ENCODE results near the gene MAP4K4. TPM values are rescaled to one million over a fixed set of nuclear protein-coding genes. Genes with fewer than 3 reads are reported as not detected.

Gene MAP4K4
- total and polyA plus RNA-seq, 4 donors: 19.7 to 91.7 (median 54.0) TPM

DNA sequence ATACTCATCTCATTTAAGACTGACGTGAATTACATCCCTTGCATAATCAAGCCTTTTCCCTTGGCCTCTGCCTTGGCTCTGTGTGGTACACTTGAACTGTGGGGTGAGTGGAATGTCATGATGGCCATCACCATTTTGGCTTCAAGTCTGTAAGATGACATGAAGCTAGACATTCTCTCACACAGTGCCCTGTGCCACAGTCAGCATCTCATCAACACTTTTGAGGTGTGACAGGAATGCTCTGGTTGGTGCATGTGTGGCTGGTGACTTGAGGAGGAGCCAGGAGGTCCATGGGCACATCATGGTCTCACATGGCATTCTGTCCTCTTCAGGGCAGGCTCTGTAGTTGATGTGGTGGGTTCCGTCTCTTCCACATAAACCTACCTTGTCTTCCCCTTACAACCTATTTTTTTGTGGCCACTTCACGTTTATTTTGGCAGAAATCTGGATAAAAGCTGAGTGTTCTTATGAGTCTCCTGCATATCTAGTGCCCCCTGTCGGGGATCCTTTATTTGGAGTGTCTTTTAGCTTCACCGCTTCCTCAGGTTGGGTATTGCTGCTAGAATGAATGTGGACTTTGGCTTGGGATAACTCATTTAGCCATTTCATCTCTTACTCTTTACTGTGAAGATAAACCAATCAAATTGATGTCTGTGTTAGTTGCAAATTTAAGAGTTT lies 28.1 kb downstream of the MAP4K4 start:
- TF ChIP-seq, protein P1, sequence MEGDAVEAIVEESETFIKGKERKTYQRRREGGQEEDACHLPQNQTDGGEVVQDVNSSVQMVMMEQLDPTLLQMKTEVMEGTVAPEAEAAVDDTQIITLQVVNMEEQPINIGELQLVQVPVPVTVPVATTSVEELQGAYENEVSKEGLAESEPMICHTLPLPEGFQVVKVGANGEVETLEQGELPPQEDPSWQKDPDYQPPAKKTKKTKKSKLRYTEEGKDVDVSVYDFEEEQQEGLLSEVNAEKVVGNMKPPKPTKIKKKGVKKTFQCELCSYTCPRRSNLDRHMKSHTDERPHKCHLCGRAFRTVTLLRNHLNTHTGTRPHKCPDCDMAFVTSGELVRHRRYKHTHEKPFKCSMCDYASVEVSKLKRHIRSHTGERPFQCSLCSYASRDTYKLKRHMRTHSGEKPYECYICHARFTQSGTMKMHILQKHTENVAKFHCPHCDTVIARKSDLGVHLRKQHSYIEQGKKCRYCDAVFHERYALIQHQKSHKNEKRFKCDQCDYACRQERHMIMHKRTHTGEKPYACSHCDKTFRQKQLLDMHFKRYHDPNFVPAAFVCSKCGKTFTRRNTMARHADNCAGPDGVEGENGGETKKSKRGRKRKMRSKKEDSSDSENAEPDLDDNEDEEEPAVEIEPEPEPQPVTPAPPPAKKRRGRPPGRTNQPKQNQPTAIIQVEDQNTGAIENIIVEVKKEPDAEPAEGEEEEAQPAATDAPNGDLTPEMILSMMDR (IDR thresholded peaks at IDR 0.05; ENCODE audit: control extremely low read depth, extremely low read depth): no peak
- 79 to 80% methylated on average over 5 of the region's 5 CpGs for WGBS, 2 donors
- Histone ChIP-seq H3K4me1 (ENCODE audit: control insufficient read depth in 5 of 5, insufficient read depth in 5 of 5, low read length in 5 of 5) (peaks cover 9 to 37% (median 12%) of the 10 kb centered on the region in 5 donors), H3K9me3 (ENCODE audit: control insufficient read depth in 4 of 4, insufficient read depth in 3 of 4, low read length in 3 of 4) (no peaks in the 10 kb centered on the region), H3K27ac (ENCODE audit: low read depth in 1 of 2, low read length in 1 of 2) (no peak overlapping the region), H3K27me3 (ENCODE audit: control insufficient read depth in 3 of 3, insufficient read depth in 3 of 3, low read length in 2 of 3) (no peaks in the 10 kb centered on the region), H3K36me3 (ENCODE audit: control insufficient read depth in 4 of 4, insufficient read depth in 4 of 4, low read length in 4 of 4) (peaks cover 0 to 4% (median 0%) of the 10 kb centered on the region in 4 donors), H3K9ac (ENCODE audit: insufficient read depth in 1 of 2, low read length in 2 of 2) (no peak overlapping the region), H3K4me3 (no peak overlapping the region)
- no peak for ATAC-seq (ENCODE audit: insufficient read depth, low FRiP score)
- no peak for DNase-seq

DNA sequence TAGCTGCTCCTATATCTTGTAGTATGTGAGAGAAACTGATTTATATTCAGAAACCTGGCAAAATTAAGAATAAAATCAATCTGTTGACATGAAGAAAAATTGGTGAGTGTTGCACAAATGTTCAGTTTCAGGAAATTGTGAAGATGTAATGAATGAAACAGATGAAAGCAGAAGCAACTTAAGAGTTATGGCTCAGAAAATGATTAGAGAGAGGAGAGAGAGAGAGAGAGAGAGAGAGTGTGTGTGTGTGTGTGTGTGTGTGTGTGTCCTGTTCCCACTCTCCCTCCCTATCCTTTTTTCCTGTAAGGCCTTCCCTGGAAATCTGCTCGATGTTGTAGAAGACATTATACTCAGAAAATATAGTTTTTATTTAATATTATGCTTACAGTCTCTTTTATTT lies 31.4 kb downstream of the MAP4K4 start:
- Histone ChIP-seq H3K9ac (ENCODE audit: insufficient read depth in 1 of 2, low read length in 2 of 2) (no peak overlapping the region), H3K36me3 (ENCODE audit: control insufficient read depth in 4 of 4, insufficient read depth in 4 of 4, low read length in 4 of 4) (peaks cover 0 to 4% (median 0%) of the 10 kb centered on the region in 4 donors), H3K4me1 (ENCODE audit: control insufficient read depth in 5 of 5, insufficient read depth in 5 of 5, low read length in 5 of 5) (peaks cover 9 to 36% (median 18%) of the 10 kb centered on the region in 5 donors), H3K9me3 (ENCODE audit: control insufficient read depth in 4 of 4, insufficient read depth in 3 of 4, low read length in 3 of 4) (no peaks in the 10 kb centered on the region), H3K4me3 (no peak overlapping the region), H3K27me3 (ENCODE audit: control insufficient read depth in 3 of 3, insufficient read depth in 3 of 3, low read length in 2 of 3) (no peaks in the 10 kb centered on the region), H3K27ac (ENCODE audit: low read depth in 1 of 2, low read length in 1 of 2) (no peak overlapping the region)
- WGBS, 2 donors: 62 to 64% methylated on average over 1 of the region's 1 CpG
- ATAC-seq (ENCODE audit: insufficient read depth, low FRiP score) (no peak), DNase-seq (no peak)
- TF ChIP-seq, protein P1 (IDR thresholded peaks at IDR 0.05; ENCODE audit: control extremely low read depth, extremely low read depth): no peak

- no peaks in the 10 kb centered on the region for H3K27me3 ChIP-seq (ENCODE audit: control insufficient read depth in 3 of 3, insufficient read depth in 3 of 3, low read length in 2 of 3)
- no peak overlapping the region for H3K9ac ChIP-seq (ENCODE audit: insufficient read depth in 1 of 2, low read length in 2 of 2)
- H3K4me1 ChIP-seq (ENCODE audit: control insufficient read depth in 5 of 5, insufficient read depth in 5 of 5, low read length in 5 of 5): peaks cover 9 to 31% (median 19%) of the 10 kb centered on the region in 5 donors
- TF ChIP-seq, protein P1 (IDR thresholded peaks at IDR 0.05; ENCODE audit: control extremely low read depth, extremely low read depth): no peak
- WGBS, 2 donors: 86% methylated on average over 10 of the region's 10 CpGs
- no peak overlapping the region for H3K4me3 ChIP-seq
- ATAC-seq (ENCODE audit: insufficient read depth, low FRiP score): no peak
- peaks cover 0 to 4% (median 0%) of the 10 kb centered on the region in 4 donors for H3K36me3 ChIP-seq (ENCODE audit: control insufficient read depth in 4 of 4, insufficient read depth in 4 of 4, low read length in 4 of 4)
- no peaks in the 10 kb centered on the region for H3K9me3 ChIP-seq (ENCODE audit: control insufficient read depth in 4 of 4, insufficient read depth in 3 of 4, low read length in 3 of 4)
- DNase-seq: no peak
- H3K27ac ChIP-seq (ENCODE audit: low read depth in 1 of 2, low read length in 1 of 2): no peak overlapping the region
Measured at GRCh38 chr2:101729521-101730190, 32.1 kb downstream of the MAP4K4 start.

Measured in lung (tissue), 12 donors.